Bone marrow (tissue), 2 donors: Measurements from ENCODE around the gene TYW1B.
"Not testable (repeated sequence)": the region's sequence is repeated elsewhere in the genome, so short reads cannot be mapped to it uniquely, and the experiment has no call there.

ENCODE experiments used
- DNase-seq, 2 donors: peaks; one replicate each; lab custom pipeline; 2025; lab: John Stamatoyannopoulos, UW

TYW1B gene

DNA sequence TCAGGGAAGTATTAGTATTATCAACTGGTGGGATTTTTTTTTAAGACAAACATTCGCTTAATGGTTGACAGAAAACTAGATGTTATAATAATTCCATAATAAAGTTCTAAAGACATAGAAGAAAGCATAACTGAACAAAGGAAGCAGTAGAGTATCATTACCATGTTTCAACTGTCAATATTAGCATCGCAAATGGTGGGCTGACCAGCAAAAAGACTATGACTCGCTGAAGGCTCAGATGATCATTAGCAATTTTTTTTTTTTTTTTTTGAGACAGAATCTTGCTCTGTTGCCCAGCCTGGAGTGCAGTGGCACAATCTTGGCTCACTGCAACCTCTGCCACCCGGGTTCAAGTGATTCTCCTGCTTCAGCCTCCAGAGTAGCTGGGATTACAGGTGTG is 74.8 kb downstream of the TYW1B start:
- DNase-seq, result not testable (repeated sequence)

GRCh38 chr7:72751978-72752377 is 76.0 kb downstream of the TYW1B start:
- DNase-seq, result no peak

DNA sequence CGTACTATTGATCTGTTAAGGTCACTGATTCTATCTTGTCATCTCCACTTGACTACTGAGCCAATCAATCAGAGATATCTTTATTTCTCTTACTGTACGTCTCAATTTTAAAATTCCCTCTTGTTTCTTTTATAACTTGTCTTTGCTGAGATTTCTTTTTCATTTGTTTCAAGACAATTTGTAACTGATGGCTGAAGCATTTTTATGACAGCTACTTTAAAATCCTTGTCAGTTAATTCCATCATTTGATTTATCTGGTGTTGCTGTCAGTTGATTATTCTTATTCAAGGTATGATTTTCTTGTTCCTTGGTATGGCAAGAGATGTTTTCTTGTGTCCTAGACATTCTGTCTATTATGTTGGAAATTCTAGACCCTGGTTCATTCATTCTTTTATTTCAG is 76.6 kb downstream of the TYW1B start:
- DNase-seq, result no peak

DNA sequence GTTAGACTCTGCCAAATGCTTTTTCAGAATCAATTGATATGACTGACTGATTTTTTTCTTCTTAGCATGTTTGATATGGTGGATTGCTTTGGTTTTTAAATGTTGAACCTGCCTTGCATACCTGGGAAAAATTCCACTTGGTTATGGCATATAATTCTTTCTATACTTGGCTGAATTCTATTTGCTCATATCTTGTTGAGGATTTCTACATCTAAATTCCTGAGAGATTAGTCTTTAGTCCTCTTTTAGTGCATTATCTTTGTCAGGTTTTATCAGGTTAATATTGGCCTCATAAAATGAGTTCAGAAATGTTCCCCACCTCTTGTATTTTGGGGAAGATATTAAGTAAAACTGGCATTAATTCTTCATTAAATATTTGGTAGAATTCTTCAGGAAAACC is 79.4 kb downstream of the TYW1B start:
- not testable (repeated sequence) for DNase-seq

DNA sequence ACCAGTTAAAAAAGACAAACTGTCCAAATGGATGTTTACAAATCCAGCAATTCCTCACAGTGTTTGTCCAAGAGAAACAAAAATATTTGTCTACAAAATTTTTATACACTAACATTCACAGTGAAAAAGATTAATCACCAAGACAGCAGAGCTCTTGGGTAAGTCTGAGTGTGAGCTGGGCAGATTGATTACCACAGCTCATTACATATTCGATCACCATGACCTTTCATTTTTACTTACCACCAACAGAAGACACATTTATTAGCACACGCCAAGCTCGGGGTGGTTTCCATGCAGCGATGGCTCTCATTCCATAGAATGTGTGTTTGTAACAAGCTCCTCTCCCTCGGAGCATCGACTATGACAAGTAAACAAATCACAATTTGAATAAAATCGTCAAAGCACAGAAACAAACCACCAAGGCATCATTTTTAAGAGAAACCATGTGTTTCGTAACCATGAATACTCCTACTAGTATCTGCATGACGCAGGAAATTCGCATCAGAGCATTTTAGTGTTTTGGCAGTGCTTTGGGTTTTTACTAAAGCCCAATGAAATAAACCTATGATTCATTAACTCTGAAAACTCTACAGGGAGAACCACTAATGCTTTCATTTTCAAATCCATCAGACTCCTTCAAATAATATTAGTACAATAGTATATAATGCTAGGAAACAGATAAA is 83.6 kb downstream of the TYW1B start:
- DNase-seq, result not testable (repeated sequence)

DNA sequence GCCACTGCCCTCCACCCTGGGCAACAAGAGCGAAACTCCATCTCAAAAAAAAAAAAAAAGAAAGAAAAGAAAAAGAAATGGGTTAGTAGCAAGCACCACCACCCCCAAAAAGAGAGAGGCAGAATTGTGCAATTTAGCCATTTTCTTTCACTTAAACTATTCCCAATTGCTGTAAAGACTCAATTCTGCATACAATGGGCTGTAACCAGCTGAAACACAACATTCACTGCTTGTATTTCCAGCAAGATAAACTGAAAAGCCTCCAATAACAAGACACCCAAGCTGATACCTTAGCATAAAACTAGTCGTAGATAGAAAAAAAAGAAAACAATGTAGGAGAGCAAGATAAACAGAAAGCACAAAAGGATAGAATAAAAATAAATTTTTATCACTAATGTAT is 84.2 kb downstream of the TYW1B start:
- not testable (repeated sequence) for DNase-seq

GRCh38 chr7:72739716-72740115 is 88.3 kb downstream of the TYW1B start:
- DNase-seq, result not testable (repeated sequence)

GRCh38 chr7:72735855-72736254 is 92.1 kb downstream of the TYW1B start:
- DNase-seq, result not testable (repeated sequence)

GRCh38 chr7:72730815-72731214 is 97.2 kb downstream of the TYW1B start:
- DNase-seq, result not testable (repeated sequence)

DNA sequence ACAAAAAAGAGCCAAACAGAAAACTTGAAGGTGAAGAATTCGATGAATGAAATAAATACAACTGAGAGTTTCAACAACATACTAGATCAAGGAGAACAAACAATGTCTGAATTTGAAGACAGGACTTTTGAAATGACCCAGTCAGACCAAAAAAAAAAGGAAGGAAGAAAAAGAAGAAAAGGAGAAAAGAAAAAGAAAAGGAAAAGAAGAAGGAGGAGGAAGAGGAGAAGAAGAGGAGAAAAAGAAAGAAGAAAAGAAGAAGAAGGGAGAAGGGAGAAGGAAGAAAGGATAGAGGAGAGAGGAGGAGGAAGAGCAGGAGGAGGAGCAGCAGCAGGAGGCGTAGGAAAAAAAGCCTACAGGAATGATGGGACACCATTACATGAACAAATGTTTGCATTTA is 97.6 kb downstream of the TYW1B start:
- DNase-seq, result not testable (repeated sequence)

DNA sequence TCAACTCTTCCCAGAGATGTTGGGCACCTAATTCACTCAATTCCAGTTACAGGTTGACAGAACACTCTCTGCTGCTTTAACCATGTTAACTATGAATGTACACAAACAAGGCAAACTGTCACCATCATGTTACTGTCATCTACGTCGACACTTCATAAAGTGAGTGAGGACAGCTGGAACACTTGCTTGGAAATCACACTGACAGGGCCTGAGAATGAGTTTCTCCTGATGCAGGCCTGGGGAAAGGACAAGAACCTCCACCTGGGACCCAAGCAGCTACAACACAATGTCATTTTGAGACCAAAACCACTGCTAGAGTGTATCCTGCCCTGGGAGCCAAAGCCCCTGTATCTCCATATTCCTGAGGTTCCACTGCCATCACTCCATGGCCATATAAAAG is 98.9 kb downstream of the TYW1B start:
- not testable (repeated sequence) for DNase-seq

DNA sequence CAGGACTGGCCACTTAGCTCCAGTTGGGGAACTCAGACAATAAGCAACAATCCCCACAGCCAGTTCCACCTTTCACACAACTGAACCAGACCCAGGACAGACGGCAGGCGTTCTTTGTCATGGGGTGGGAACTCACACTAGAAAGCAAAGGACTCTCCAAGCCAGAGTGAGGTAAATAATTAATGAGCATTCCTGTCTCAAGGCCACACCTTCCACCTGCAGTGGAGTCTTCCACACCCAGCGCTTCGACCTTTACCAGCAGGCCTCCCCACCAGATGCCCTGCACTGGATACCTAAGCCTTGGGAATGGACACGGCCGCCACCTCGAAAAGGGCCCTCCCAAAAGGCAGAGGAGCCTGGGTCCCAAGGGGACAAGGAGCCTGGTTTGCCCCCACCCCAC is 105.3 kb downstream of the TYW1B start:
- DNase-seq, result not testable (repeated sequence)

DNA sequence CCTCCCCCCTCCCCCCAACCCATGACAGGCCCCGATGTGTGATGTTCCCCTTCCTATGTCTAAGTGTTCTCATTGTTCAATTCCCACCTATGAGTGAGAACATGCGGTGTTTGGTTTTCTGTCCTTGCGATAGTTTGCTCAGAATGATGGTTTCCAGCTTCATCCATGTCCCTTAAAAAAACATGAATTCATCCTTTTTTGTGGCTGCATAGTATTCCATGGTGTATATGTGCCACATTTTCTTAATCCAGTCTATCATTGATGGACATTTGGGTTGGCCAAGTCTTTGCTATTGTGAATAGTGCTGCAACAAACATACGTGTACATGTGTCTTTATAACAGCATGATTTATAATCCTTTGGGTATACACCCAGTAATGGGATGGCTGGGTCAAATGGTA is 107.1 kb downstream of the TYW1B start:
- DNase-seq, result not testable (repeated sequence)

DNA sequence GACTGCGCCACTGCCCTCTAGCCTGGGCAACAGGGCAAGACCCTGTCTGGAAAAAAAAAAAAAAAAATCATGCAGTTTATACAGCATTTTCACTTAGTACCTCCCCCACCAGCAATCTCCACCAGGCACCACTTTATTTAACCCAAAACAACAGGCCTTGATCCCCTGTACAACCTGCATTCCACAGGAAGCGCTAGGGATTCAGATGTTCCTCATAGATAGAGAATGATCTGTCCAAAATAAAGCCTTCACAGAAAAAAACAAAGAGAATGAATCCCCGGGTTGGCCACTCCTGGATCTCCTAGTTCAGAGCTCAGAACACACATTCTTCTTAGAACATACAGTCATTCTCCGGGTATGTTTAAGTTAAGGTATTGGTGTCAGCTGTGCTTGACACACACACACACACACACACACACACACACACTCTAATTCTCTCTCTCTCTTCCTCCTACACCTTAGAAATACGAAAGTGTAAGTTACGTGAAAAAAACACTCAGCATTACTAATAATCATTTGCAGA is 110.7 kb downstream of the TYW1B start:
- not testable (repeated sequence) for DNase-seq

- not testable (repeated sequence) for DNase-seq
These were observed 116.1 kb downstream of the TYW1B start for GRCh38 chr7:72711927-72712326.

GRCh38 chr7:72710983-72711382 is 117.0 kb downstream of the TYW1B start:
- DNase-seq, result no peak

DNA sequence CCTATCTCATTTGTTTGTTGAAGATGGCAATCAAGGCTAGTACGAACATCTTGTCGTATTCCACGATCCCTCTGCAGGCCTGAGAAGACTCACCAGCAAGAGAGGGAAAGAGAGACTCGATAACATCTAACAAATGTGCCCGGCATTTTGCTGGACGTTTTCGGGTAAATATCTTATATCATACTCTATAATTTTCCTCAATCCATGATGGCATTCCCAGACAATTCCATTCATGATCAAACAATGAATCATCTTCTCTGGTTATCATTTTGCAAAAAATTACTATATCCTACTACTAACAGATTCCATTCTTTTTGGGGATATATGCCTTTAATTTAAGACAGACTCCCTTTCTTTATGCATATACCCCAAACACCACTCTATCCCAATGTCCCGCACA is 118.1 kb downstream of the TYW1B start:
- DNase-seq, result no peak

DNA sequence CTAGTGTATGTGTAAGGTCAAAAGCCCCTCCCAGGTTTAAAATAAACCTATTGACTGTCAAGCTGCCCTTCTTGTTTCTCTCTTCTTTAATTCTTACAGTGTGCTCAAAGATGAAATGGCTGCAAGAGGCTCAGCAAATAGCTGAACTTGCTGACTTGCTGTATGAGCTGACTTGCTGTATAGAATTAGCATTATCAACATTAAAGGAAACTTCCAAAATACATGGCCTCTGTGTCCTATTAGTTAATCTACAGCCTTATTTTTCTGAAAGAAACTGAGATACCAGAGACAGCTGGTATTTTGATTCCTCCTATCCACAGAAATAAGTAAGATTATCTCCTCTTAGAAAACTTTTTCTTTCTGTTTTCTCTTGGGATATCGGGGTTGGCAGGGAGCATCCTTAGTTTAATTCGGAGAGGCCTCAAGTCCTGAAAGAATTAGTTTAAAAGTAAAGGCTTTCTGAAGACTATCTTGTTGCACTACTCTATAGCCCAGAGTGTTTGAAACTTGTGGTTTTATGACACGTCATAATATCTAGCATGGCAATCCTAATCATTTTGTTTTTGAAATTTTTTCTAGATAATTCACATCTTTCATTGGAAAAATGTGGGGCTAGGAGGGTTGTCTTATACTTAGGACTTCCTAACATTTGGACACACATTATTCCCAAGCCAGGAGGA is 119.5 kb downstream of the TYW1B start:
- not testable (repeated sequence) for DNase-seq

GRCh38 chr7:72706521-72706920 is 121.5 kb downstream of the TYW1B start:
- no peak for DNase-seq

DNA sequence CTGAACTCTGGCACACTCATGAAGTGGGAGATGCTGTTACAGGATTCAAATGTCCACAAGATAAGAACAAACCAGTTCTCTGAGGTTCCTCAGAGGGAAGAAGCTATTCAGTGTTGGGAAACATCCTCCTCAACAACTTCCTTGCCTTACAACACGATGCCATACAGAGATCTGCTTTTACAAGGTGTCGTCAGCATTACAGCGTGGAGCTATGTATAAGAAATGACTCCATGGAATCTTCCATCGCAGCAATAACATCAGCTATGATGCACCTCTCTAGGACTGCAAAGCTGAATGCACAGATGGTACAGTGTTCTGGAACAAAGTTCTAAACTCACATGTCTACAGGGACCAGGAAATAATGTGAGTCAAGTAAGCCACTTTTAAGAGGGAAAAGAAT is 122.3 kb downstream of the TYW1B start:
- not testable (repeated sequence) for DNase-seq

- DNase-seq, result no peak
These were observed 123.1 kb downstream of the TYW1B start for GRCh38 chr7:72704894-72705293.

DNA sequence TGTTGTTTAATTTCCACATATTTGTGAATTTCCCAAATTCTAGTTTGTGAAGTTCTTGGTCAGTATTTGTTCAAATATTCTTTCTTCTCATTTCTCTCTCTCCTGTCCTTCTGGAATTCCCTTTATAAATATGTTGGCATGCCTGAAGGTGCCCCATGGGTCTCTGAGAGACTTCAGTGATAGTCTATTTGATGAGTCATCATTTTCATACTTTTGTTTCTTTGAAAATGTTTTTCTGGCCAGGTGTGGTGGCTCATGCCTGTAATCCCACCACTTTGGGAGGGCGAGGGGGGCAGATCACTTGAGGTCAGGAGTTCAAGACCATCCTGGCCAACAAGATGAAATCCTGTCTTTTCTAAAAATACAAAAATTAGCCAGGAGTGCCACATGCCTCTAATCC is 127.5 kb downstream of the TYW1B start:
- not testable (repeated sequence) for DNase-seq

DNA sequence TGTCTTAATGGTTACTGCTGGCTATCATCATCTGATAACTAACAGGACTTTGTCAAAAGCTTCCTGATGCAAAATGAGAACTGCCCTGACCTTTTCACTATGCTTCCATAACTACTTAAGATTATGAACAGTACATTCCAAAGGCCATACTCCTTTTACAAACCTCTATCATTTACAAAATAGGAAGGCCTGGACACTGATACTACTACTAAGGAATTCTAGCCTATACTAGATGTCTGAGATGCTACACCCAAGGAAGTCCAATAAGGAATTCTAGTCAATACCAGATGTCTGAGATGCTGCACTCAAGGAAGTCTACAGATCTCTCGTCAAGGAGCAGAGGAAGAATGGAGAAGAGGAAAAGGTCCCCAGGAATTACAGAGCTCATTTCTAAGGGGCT is 130.9 kb downstream of the TYW1B start:
- not testable (repeated sequence) for DNase-seq
